Hypothalamus (tissue), 51 donors: ENCODE measurements around the gene HOXC13.

ENCODE experiments used
- DNase-seq, 51 donors: peaks; one replicate each; lab custom pipeline; 2025; lab: John Stamatoyannopoulos, UW

HOXC13 gene

GRCh38 chr12:53980104-53980801 is 41.6 kb downstream of the HOXC13 start:
- DNase-seq, result no peak

- DNase-seq, result no peak
These were observed 42.3 kb downstream of the HOXC13 start for GRCh38 chr12:53980802-53981496.

DNA sequence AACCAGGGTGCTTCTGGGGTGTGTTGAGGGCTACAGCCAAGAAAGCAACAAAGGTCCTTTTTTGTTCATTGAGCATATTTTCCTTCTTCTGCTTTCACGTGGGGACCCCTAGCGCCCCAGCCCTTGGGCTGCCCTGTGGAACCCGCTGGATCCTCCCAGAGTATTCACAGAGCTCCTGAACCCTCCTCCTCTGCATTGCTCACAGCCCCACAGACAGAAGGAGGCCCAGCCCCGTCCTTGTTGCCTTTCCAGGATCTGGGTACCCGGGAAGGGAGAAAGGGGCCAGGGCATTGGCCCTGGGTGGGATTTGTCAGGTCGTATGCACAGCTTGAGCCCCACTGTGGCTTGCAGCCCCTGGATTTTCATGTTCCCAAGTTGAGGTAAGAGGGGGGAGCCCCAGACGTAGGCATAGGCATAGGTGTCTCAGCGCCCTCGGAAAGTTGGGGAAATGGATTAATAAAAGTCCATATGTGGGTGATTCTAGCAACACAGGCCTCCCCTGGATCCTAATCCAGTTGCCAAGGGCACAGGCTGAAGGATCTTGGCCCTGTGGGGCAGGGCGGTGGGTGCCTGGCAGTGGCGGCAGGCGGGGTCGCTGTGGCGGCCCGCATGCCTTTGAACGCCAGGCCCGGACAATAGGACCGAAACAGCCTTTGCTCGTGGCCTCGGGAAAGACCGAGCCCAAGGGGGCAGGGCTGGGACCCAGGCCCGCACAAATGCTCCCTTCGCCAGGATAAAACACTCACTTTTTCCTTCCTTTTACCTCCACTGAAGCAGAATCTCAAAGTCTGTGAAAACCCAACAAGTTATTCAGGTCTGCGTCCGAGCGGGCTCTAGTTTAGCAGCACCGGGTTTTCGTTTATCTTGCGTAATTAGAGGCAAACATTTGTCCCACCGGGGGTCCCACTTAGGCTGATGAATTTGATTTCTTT is 43.3 kb downstream of the HOXC13 start:
- DNase-seq, result no peak

GRCh38 chr12:53982648-53983567 is 44.3 kb downstream of the HOXC13 start:
- DNase-seq, result no peak

GRCh38 chr12:53983568-53983949 is 44.9 kb downstream of the HOXC13 start:
- DNase-seq, result no peak

DNA sequence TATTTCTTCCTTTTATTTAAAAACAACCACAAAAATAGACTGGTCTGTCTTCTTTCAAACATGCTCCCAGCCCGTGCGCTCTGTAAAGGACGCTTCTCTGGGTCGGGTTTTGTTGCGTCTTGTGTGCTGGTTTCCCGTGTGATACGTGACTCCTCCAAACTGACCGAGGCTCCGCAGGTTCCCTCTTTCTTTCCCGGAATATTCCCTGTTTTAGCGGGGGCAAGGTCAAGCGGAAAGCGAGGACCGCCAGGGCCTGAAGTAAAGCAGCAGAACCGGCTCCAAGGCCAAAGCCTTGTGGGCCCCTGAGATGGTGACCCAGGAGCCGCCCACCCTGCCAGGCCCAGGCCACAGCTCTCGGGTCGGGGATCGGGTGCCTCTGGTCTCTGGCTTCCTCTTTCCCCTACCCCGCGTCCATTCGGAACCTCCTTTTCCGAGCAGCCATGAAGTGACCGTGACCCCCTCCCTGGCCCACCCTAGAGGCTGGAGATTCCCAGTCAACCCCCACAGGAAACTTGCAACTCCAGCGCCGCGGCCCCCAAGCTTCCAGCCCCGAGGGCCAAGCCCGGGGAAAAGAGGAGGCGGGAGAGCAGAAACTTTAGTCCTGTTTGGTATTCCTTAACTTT is 45.4 kb downstream of the HOXC13 start:
- no peak for DNase-seq

GRCh38 chr12:53984901-53985691 is 46.5 kb downstream of the HOXC13 start, which contains the start of gene HOXC10:
Gene HOXC10 (plus strand): TSS chr12:53985146. CDS start chr12:53985260, 114 bp downstream.
- peak in 25 of 51 donors; percentile 3 to 55 (median 14) for DNase-seq

DNA sequence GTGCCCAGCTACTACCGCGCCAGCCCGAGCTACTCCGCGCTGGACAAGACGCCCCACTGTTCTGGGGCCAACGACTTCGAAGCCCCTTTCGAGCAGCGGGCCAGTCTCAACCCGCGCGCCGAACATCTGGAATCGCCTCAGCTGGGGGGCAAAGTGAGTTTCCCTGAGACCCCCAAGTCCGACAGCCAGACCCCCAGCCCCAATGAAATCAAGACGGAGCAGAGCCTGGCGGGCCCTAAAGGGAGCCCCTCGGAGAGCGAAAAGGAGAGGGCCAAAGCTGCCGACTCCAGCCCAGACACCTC is 47.0 kb downstream of the HOXC13 start:
- no peak for DNase-seq

DNA sequence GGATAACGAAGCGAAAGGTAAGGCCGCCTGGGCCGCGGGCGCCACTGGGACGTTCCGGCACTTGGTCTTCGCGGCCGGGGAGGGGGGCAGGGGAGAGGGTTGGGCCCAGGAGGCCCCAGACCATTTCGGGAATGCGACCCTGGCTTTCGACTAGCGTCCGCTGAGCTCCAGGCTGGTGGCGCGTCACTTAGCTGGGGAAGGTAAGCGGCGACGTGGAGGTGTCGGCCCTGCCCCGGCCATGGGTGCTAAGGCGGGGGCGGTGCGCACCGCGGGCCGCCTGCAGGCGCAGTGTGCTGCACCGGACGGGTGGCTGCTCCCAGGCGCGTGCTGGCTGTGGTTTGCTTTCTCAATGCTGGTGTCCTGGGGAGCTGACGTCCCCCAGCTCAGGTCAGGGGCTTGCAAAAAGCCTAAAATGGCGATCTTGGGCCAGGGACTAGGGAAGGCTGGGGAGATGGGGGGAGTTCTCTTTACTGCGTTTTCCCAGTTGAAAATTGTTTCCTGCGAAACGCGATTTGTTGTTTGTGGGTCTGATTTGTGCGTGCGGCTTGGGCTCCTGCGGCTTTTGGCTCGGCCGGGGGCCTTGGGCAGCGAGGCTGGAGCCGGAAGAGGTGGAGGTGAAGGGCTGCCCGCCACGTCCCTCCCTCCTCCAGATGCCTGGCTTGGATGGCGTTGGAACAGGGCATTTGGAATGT is 47.5 kb downstream of the HOXC13 start:
- DNase-seq, result no peak

GRCh38 chr12:53986686-53987483 is 48.3 kb downstream of the HOXC13 start:
- DNase-seq, result no peak

- DNase-seq, result no peak
These were observed 49.2 kb downstream of the HOXC13 start for GRCh38 chr12:53987787-53988230.

GRCh38 chr12:53988541-53989226 is 50.1 kb downstream of the HOXC13 start:
- DNase-seq, result no peak

DNA sequence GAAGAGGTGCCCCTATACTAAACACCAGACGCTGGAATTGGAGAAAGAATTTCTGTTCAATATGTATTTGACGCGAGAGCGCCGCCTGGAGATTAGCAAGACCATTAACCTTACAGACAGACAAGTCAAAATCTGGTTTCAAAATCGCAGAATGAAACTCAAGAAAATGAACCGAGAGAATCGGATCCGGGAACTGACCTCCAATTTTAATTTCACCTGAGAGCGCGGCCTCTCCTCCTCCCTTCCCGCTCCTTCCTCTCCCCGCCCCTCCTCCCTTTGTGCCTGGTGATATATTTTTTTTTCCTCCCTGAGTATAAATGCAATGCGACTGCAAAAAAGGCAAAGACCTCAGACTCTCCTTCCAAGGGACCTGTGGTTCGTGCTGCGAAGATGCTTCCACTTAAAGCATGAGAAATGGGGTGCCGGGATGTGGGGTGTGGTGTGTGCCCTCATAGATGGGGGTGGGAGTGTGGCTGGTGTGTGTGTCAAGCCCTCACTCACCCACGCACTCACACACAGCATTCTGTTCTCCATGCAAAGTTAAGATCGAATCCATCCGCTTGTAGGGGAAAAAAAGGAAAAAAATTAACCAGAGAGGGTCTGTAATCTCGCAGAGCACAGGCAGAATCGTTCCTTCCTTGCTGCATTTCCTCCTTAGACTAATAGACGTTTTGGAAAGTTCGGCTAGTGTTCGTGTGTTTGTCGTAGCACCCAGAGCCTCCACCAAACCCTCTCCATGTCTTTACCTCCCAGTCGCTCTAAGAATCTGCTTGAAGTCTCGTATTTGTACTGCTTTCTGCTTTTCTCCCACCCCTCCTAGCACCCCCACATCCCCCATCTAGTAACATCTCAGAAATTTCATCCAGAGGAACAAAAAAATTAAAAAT is 50.8 kb downstream of the HOXC13 start:
- peak in 5 of 51 donors; percentile 1 to 24 (median 8) for DNase-seq

DNA sequence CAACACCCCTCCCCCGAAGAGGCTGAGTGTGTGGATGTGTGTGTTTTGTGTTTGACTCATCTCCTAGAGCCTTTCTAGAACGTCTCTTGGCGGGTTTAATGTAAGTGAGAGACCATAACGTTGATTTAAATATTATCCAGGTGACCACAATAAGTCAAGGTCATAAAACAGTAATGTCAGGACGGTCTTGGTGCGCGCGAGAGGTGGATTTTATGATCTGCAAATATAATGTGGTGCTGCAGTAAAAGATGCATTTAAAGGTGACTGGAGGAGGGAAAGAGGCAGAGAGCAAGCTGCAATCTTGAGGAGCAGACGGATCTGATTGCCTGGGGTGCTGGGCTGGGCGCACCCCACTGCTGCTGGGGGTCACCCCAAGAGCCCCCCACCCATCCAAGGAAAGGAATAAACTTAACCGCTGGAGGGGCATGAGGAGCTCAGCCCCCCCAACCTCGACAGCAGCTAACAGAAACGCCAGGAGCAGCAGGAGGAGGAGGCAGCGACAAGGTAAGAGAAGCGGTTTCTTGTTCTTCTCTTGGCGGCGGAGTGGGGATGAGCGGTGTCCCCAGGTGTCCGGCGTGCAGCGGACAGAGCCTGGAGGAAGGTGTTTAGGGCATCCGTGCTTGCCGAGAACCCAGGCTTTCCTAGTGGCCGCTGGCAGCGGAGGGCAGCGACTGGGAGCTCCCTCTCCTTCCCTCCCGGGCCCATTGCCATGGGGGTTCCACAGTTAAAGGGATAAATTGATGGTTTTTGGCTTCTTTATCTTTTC is 51.9 kb downstream of the HOXC13 start:
- no peak for DNase-seq

DNA sequence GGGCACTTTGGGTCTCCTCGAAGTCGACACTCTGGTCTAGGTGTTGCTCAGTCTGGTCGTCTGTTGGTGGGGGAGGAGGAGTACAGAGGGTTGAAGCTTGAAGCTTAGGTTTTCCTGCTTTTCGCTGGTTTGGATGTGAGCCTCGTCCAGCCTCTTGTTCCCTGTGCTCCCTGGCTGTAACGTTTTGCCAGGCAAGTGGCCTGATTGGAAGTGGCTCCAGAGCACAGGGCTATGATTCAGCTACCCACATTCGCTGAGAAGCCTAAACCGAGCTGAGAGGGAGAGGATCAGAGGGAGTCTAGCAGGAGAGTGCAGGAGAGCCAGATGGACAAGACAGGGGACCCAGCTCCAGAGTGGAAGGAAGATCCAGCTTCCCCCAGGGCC is 52.4 kb downstream of the HOXC13 start:
- DNase-seq, result no peak
